ENCODE measurements around the gene CCDC122. TPM values are rescaled to one million over a fixed set of nuclear protein-coding genes. Genes with fewer than 3 reads are reported as not detected.

The CCDC122 gene
- total RNA-seq, 1 experiment from 2014 or later, result 10.5 TPM

DNA sequence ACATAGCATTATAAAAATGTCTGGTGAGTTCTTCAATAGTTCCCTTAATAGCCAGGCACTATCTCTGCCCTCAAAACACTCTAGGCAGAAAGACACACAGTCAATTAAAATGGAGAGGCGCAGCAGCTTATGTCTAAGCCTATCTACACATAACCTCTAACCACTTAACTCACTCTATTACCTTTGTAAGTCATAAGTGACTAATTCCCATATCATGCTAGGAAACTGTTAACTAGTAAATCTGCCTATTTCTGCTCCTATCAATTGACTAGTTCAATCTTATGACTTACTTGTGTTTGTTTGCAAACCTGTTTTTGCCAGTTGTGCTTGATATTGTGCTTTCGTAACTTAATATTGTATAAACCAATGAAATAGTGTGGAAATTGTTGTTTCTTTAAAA, 3.2 kb downstream of the CCDC122 start:
- Mint-ChIP-seq H3K9me3 (no peaks in the 10 kb centered on the region; the same call in 1 of the 2 replicates), H3K4me1 (peaks cover 36% of the 10 kb centered on the region), H3K27ac (no peak overlapping the region), H3K27me3 (ENCODE audit: low read depth) (peaks cover 16% of the 10 kb centered on the region), H3K36me3 (no peaks in the 10 kb centered on the region), H3K4me3 (no peak overlapping the region)
- no peak for ATAC-seq
- CTCF ChIA-PET, result no interaction called here
- POLR2A ChIA-PET, result no interaction called here
- TF ChIP-seq, protein P1, sequence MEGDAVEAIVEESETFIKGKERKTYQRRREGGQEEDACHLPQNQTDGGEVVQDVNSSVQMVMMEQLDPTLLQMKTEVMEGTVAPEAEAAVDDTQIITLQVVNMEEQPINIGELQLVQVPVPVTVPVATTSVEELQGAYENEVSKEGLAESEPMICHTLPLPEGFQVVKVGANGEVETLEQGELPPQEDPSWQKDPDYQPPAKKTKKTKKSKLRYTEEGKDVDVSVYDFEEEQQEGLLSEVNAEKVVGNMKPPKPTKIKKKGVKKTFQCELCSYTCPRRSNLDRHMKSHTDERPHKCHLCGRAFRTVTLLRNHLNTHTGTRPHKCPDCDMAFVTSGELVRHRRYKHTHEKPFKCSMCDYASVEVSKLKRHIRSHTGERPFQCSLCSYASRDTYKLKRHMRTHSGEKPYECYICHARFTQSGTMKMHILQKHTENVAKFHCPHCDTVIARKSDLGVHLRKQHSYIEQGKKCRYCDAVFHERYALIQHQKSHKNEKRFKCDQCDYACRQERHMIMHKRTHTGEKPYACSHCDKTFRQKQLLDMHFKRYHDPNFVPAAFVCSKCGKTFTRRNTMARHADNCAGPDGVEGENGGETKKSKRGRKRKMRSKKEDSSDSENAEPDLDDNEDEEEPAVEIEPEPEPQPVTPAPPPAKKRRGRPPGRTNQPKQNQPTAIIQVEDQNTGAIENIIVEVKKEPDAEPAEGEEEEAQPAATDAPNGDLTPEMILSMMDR (IDR thresholded peaks at IDR 0.05), result no peak
- TF ChIP-seq TEAD1 (CRISPR knock-in tag; IDR thresholded peaks at IDR 0.05), result no peak
- no peak for TF ChIP-seq NR3C1 (CRISPR knock-in tag; conservative IDR thresholded peaks at IDR 0.05; ENCODE audit: low read depth)
- no peak for TF ChIP-seq GTF2I (CRISPR knock-in tag; conservative IDR thresholded peaks at IDR 0.05)
- TF ChIP-seq ATF1 (CRISPR knock-in tag; IDR thresholded peaks at IDR 0.05), result no peak
- TF ChIP-seq NR1H2 (CRISPR knock-in tag; IDR thresholded peaks at IDR 0.05), result no peak
- TF ChIP-seq ZNF138 (CRISPR knock-in tag; conservative IDR thresholded peaks at IDR 0.05), result no peak
- TF ChIP-seq NR2C2 (CRISPR knock-in tag; IDR thresholded peaks at IDR 0.05), result no peak
- TF ChIP-seq IRF2 (CRISPR knock-in tag; IDR thresholded peaks at IDR 0.05; ENCODE audit: borderline replicate concordance, low read depth), result no peak
- TF ChIP-seq, protein P2, sequence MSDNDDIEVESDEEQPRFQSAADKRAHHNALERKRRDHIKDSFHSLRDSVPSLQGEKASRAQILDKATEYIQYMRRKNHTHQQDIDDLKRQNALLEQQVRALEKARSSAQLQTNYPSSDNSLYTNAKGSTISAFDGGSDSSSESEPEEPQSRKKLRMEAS (CRISPR knock-in tag; IDR thresholded peaks at IDR 0.05), result no peak
- no peak for TF ChIP-seq FOXJ3 (CRISPR knock-in tag; IDR thresholded peaks at IDR 0.05; ENCODE audit: borderline replicate concordance)
- TF ChIP-seq, protein P3, sequence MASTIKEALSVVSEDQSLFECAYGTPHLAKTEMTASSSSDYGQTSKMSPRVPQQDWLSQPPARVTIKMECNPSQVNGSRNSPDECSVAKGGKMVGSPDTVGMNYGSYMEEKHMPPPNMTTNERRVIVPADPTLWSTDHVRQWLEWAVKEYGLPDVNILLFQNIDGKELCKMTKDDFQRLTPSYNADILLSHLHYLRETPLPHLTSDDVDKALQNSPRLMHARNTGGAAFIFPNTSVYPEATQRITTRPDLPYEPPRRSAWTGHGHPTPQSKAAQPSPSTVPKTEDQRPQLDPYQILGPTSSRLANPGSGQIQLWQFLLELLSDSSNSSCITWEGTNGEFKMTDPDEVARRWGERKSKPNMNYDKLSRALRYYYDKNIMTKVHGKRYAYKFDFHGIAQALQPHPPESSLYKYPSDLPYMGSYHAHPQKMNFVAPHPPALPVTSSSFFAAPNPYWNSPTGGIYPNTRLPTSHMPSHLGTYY (CRISPR knock-in tag; IDR thresholded peaks at IDR 0.05), result no peak
- TF ChIP-seq, protein P4, sequence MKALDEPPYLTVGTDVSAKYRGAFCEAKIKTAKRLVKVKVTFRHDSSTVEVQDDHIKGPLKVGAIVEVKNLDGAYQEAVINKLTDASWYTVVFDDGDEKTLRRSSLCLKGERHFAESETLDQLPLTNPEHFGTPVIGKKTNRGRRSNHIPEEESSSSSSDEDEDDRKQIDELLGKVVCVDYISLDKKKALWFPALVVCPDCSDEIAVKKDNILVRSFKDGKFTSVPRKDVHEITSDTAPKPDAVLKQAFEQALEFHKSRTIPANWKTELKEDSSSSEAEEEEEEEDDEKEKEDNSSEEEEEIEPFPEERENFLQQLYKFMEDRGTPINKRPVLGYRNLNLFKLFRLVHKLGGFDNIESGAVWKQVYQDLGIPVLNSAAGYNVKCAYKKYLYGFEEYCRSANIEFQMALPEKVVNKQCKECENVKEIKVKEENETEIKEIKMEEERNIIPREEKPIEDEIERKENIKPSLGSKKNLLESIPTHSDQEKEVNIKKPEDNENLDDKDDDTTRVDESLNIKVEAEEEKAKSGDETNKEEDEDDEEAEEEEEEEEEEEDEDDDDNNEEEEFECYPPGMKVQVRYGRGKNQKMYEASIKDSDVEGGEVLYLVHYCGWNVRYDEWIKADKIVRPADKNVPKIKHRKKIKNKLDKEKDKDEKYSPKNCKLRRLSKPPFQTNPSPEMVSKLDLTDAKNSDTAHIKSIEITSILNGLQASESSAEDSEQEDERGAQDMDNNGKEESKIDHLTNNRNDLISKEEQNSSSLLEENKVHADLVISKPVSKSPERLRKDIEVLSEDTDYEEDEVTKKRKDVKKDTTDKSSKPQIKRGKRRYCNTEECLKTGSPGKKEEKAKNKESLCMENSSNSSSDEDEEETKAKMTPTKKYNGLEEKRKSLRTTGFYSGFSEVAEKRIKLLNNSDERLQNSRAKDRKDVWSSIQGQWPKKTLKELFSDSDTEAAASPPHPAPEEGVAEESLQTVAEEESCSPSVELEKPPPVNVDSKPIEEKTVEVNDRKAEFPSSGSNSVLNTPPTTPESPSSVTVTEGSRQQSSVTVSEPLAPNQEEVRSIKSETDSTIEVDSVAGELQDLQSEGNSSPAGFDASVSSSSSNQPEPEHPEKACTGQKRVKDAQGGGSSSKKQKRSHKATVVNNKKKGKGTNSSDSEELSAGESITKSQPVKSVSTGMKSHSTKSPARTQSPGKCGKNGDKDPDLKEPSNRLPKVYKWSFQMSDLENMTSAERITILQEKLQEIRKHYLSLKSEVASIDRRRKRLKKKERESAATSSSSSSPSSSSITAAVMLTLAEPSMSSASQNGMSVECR (CRISPR knock-in tag; IDR thresholded peaks at IDR 0.05; ENCODE audit: borderline replicate concordance), result no peak
- TF ChIP-seq ZNF396 (CRISPR knock-in tag; IDR thresholded peaks at IDR 0.05; ENCODE audit: borderline replicate concordance), result no peak
- TF ChIP-seq, protein P5, sequence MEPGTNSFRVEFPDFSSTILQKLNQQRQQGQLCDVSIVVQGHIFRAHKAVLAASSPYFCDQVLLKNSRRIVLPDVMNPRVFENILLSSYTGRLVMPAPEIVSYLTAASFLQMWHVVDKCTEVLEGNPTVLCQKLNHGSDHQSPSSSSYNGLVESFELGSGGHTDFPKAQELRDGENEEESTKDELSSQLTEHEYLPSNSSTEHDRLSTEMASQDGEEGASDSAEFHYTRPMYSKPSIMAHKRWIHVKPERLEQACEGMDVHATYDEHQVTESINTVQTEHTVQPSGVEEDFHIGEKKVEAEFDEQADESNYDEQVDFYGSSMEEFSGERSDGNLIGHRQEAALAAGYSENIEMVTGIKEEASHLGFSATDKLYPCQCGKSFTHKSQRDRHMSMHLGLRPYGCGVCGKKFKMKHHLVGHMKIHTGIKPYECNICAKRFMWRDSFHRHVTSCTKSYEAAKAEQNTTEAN (CRISPR knock-in tag; IDR thresholded peaks at IDR 0.05), result no peak
- TF ChIP-seq, protein P6, sequence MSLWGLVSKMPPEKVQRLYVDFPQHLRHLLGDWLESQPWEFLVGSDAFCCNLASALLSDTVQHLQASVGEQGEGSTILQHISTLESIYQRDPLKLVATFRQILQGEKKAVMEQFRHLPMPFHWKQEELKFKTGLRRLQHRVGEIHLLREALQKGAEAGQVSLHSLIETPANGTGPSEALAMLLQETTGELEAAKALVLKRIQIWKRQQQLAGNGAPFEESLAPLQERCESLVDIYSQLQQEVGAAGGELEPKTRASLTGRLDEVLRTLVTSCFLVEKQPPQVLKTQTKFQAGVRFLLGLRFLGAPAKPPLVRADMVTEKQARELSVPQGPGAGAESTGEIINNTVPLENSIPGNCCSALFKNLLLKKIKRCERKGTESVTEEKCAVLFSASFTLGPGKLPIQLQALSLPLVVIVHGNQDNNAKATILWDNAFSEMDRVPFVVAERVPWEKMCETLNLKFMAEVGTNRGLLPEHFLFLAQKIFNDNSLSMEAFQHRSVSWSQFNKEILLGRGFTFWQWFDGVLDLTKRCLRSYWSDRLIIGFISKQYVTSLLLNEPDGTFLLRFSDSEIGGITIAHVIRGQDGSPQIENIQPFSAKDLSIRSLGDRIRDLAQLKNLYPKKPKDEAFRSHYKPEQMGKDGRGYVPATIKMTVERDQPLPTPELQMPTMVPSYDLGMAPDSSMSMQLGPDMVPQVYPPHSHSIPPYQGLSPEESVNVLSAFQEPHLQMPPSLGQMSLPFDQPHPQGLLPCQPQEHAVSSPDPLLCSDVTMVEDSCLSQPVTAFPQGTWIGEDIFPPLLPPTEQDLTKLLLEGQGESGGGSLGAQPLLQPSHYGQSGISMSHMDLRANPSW (CRISPR knock-in tag; conservative IDR thresholded peaks at IDR 0.05; ENCODE audit: low read depth), result no peak
- DNase-seq (ENCODE audit: low spot score), result no peak

All from WTC11 (cell line).